Choroid plexus epithelial cell (primary cell): Measurements from ENCODE around the gene MAD1L1.

ENCODE experiments used
- DNase-seq: peaks from one replicate; pipeline ENCODE4 v3.0.0-alpha.2; 2010; ENCODE audit warnings: low read depth
- H3K4me3 ChIP-seq: 2 replicates; pipeline ENCODE4 v1.5.1; 2011; ENCODE audit warnings: low read depth, mild to moderate bottlenecking, control low read depth, low read length, moderate library complexity
- CTCF ChIP-seq: conservative IDR thresholded peaks from 2 replicates; pipeline ENCODE4 v1.5.1; 2011; ENCODE audit warnings: low read depth, mild to moderate bottlenecking, control low read depth, inconsistent platforms, low read length, moderate library complexity

Gene MAD1L1

GRCh38 chr7:2203766-2204300 is 28.9 kb downstream of the MAD1L1 start:
- no peak for DNase-seq
- H3K4me3 ChIP-seq: no peak overlapping the region
- no peak for TF ChIP-seq CTCF

GRCh38 chr7:2202901-2203765 is 29.6 kb downstream of the MAD1L1 start:
- DNase-seq: peak; percentile 24
- H3K4me3 ChIP-seq: no peak overlapping the region
- TF ChIP-seq CTCF: peak; percentile 30

DNA sequence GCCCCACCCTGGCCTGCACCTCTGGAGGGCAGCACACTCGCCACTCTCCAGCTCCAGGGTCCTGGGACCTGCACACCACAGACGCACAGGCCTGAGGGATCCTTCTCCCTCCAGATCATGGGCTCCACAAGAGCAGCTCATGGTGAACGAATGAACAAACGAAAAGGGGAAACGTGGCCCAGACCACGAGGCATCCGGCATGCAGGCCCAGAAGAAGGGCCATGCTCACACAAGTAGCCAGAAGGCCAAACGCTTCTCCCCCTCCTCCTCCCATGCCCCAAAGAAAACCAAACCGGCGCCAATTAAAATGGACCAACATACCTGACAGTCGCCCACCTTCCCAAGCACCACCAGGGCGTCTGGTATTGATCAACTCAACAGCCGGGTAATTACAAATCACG is 30.4 kb downstream of the MAD1L1 start:
- no peak for TF ChIP-seq CTCF
- H3K4me3 ChIP-seq: no peak overlapping the region
- DNase-seq: no peak

DNA sequence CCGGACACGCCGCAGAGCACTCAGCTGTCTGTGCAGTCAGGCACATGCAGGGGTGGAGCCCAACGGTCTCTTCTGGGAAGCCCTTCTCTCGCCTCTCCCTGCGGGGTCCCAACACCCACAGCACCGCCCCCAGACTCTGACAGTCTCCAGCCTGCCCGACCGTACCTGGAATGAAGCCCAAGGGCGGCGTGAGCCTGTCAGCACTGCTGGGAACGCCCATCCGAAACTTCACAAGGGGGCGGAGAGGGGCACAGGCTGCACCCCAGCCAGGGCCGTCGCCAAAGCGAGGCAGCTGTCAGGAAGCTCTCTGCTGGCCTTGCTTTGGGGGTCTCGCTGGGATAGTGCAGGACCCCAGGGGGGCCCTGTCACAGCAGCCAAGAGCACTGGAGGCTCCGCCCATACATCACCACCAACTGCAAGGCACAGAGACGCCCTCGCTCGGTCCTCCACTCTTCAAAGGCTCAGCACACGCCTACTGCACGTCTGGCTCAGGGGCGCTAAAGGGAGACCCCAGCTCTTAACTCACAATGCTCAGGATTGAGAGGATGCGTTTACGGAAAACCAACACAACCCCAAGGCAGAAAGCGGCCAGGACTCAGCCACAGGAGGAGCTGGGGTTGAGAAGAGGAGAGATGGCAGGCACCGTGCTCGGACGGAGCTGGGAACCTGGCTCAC is 30.9 kb downstream of the MAD1L1 start:
- H3K4me3 ChIP-seq: no peak overlapping the region
- no peak for TF ChIP-seq CTCF
- DNase-seq: no peak

DNA sequence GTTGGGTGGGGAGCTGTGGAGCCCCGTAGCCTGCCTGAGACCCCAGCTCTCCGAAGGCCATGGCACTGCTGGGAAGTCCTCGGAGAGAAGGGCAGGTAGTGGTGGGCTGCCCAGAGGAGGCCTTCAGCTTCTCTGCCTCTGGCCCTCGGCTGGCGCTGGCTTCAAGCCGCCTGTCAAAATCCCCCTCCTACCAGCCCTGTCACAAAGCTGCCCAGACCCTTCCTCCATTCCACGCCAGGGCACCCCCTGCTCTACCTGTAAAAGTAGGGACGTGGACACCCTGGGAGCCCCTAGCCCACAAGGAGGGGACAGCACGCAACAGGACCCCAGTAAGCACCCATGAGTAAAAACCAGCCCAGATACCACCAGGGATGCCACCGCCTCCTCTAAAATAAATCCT is 31.6 kb downstream of the MAD1L1 start:
- DNase-seq: no peak
- no peak for TF ChIP-seq CTCF
- no peak overlapping the region for H3K4me3 ChIP-seq

GRCh38 chr7:2200584-2200980 is 32.2 kb downstream of the MAD1L1 start:
- no peak for TF ChIP-seq CTCF
- no peak overlapping the region for H3K4me3 ChIP-seq
- DNase-seq: no peak
